ENCODE measurements around the gene P2RX4. TPM values are rescaled to one million over a fixed set of nuclear protein-coding genes. Genes with fewer than 3 reads are reported as not detected.
"Not testable (repeated sequence)": the region's sequence is repeated elsewhere in the genome, so short reads cannot be mapped to it uniquely, and the experiment has no call there.

The P2RX4 gene
- total and polyA plus RNA-seq, 2 of the 13 experiments (the other 11 are each of a cell fraction or from before 2014, with no cell fraction given) = 13.8 to 30.8 TPM

DNA sequence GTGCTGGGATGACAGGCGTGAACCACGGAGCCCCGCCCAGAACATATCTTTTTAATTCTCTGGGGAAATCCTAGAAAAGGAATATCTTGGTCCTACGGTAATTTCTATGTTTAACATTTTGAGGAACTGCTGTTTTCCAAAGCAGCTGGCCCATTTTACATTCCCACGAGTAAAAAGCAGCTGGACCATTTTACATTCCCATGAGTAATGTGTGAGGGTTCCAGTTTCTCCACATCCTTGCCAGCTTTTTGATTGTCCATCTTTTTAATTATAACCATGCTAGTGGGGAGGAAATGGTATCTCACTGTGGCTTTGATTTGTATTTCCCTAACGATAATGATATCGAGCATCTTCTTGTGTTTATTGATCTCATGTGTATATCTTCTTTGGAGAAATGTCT lies 4.4 kb upstream of the P2RX4 start (continued):
- TF ChIP-seq SP4 (CRISPR knock-in tag; IDR thresholded peaks at IDR 0.05) (no peak), ZNF761 (CRISPR knock-in tag; conservative IDR thresholded peaks at IDR 0.05) (no peak)
- TF ChIP-seq, protein P1, sequence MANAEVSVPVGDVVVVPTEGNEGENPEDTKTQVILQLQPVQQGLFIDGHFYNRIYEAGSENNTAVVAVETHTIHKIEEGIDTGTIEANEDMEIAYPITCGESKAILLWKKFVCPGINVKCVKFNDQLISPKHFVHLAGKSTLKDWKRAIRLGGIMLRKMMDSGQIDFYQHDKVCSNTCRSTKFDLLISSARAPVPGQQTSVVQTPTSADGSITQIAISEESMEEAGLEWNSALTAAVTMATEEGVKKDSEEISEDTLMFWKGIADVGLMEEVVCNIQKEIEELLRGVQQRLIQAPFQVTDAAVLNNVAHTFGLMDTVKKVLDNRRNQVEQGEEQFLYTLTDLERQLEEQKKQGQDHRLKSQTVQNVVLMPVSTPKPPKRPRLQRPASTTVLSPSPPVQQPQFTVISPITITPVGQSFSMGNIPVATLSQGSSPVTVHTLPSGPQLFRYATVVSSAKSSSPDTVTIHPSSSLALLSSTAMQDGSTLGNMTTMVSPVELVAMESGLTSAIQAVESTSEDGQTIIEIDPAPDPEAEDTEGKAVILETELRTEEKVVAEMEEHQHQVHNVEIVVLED (CRISPR knock-in tag; IDR thresholded peaks at IDR 0.05; ENCODE audit: borderline replicate concordance) = no peak

GRCh38 chr12:121208571-121208970 lies 1.4 kb upstream of the P2RX4 start:
- H3K4me1 ChIP-seq (ENCODE audit: insufficient read depth, low read length) = peaks cover 15% of the 10 kb centered on the region
- 85% methylated on average over 10 of the region's 10 CpGs for WGBS (ENCODE audit: low lambda C conversion rate)
- H3K4me3 ChIP-seq (replicated peaks in 1 of 3; ENCODE audit: insufficient read depth in 1 of 3, low read depth in 2 of 3, low read length in 3 of 3); intact Hi-C loops (cut with micrococcal nuclease; ENCODE audit: unreplicated experiment); H4K20me1 ChIP-seq (ENCODE audit: insufficient read depth, low read length); POLR2A ChIA-PET; H3K27me3 ChIP-seq (ENCODE audit: control insufficient read depth in 1 of 2, insufficient read depth in 2 of 2, low read length in 2 of 2); ATAC-seq; CTCF ChIA-PET (ENCODE audit: low intra/inter-chr PET ratio, low total read pairs); in situ Hi-C loops (cut with HindIII; ENCODE audit: extremely low pct_ligation_motif_present, low pct_unique_long_range_greater_than_20kb); H2AFZ ChIP-seq (ENCODE audit: low read length); H3K36me3 ChIP-seq (replicated peaks in 1 of 2; ENCODE audit: control insufficient read depth in 1 of 2, insufficient read depth in 2 of 2, low read length in 2 of 2); FAIRE-seq; H3K9me3 ChIP-seq (ENCODE audit: low read length); DNase-seq (ENCODE audit: low spot score); H3K4me2 ChIP-seq (ENCODE audit: low read depth, low read length); H3K79me2 ChIP-seq (ENCODE audit: insufficient read depth, low read length); H3K27ac ChIP-seq (ENCODE audit: extremely low read length, insufficient read depth, low read length); BruUV-seq (replicated peaks); H3K9ac ChIP-seq (ENCODE audit: insufficient read depth, low read depth, low read length): not testable (repeated sequence)

DNA sequence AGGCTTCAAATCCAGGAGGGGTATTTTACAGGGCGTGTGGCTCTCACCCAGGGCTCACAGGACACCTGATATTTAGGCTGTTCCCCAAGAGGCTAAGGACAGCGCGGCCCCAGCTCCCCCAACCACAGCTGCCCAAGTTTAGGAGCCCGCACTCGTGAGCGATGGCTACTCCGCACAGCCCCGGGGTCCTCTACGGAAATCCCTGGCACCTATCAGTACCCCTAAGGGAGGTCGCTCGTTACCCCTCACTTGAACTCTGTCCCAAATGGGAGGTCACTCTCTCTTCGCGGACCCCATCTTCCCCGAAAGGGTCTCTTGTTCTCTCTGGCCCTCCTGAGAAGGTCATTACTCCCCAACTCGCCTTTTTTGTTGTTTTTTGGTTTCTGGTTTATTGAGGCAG lies 708 bp upstream of the P2RX4 start:
- intact Hi-C loops (cut with micrococcal nuclease; ENCODE audit: unreplicated experiment) (no loop called here), in situ Hi-C loops (cut with HindIII; ENCODE audit: extremely low pct_ligation_motif_present, low pct_unique_long_range_greater_than_20kb) (no loop called here)
- Histone ChIP-seq H3K27me3 (ENCODE audit: control insufficient read depth in 1 of 2, insufficient read depth in 2 of 2, low read length in 2 of 2) (no peaks in the 10 kb centered on the region), H3K36me3 (replicated peaks in 1 of 2; ENCODE audit: control insufficient read depth in 1 of 2, insufficient read depth in 2 of 2, low read length in 2 of 2) (no peaks in the 10 kb centered on the region), H3K4me2 (ENCODE audit: low read depth, low read length) (peak overlapping the region; percentile 81; the same call in 1 of the 2 replicates), H3K27ac (ENCODE audit: extremely low read length, insufficient read depth, low read length) (no peak overlapping the region), H3K9me3 (ENCODE audit: low read length) (no peaks in the 10 kb centered on the region), H3K4me1 (ENCODE audit: insufficient read depth, low read length) (peaks cover 17% of the 10 kb centered on the region), H3K9ac (ENCODE audit: insufficient read depth, low read depth, low read length) (no peak overlapping the region; the same call in 1 of the 2 replicates), H4K20me1 (ENCODE audit: insufficient read depth, low read length) (no peaks in the 10 kb centered on the region), H3K79me2 (ENCODE audit: insufficient read depth, low read length) (peaks cover 4% of the 10 kb centered on the region), H2AFZ (ENCODE audit: low read length) (no peak overlapping the region), H3K4me3 (replicated peaks in 1 of 3; ENCODE audit: insufficient read depth in 1 of 3, low read depth in 2 of 3, low read length in 3 of 3) (peak overlapping the region in 1 of 3 experiments; percentile 87; a peak in 1 of 6 replicates)
- WGBS (ENCODE audit: low lambda C conversion rate) = 69% methylated on average over 12 of the region's 15 CpGs
- FAIRE-seq = no peak
- no peak for ATAC-seq
- POLR2A ChIA-PET = no interaction called here
- no peak for DNase-seq (ENCODE audit: low spot score)
- BruUV-seq (replicated peaks) = TSS peak; percentile 70
- CTCF ChIA-PET (ENCODE audit: low intra/inter-chr PET ratio, low total read pairs) = no interaction called here
- TF ChIP-seq MAZ (IDR thresholded peaks at IDR 0.05; ENCODE audit: borderline replicate concordance, low read depth, low read length) (no peak), MAZ (CRISPR knock-in tag; IDR thresholded peaks at IDR 0.05; ENCODE audit: low read depth) (no peak), HOXA7 (CRISPR knock-in tag; IDR thresholded peaks at IDR 0.05) (no peak), FOXA3 (CRISPR knock-in tag; IDR thresholded peaks at IDR 0.05) (no peak), ZNF230 (CRISPR knock-in tag; IDR thresholded peaks at IDR 0.05) (no peak)
- TF ChIP-seq, protein P2, sequence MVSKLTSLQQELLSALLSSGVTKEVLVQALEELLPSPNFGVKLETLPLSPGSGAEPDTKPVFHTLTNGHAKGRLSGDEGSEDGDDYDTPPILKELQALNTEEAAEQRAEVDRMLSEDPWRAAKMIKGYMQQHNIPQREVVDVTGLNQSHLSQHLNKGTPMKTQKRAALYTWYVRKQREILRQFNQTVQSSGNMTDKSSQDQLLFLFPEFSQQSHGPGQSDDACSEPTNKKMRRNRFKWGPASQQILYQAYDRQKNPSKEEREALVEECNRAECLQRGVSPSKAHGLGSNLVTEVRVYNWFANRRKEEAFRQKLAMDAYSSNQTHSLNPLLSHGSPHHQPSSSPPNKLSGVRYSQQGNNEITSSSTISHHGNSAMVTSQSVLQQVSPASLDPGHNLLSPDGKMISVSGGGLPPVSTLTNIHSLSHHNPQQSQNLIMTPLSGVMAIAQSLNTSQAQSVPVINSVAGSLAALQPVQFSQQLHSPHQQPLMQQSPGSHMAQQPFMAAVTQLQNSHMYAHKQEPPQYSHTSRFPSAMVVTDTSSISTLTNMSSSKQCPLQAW (CRISPR knock-in tag; IDR thresholded peaks at IDR 0.05) = no peak
- TF ChIP-seq, protein P3, sequence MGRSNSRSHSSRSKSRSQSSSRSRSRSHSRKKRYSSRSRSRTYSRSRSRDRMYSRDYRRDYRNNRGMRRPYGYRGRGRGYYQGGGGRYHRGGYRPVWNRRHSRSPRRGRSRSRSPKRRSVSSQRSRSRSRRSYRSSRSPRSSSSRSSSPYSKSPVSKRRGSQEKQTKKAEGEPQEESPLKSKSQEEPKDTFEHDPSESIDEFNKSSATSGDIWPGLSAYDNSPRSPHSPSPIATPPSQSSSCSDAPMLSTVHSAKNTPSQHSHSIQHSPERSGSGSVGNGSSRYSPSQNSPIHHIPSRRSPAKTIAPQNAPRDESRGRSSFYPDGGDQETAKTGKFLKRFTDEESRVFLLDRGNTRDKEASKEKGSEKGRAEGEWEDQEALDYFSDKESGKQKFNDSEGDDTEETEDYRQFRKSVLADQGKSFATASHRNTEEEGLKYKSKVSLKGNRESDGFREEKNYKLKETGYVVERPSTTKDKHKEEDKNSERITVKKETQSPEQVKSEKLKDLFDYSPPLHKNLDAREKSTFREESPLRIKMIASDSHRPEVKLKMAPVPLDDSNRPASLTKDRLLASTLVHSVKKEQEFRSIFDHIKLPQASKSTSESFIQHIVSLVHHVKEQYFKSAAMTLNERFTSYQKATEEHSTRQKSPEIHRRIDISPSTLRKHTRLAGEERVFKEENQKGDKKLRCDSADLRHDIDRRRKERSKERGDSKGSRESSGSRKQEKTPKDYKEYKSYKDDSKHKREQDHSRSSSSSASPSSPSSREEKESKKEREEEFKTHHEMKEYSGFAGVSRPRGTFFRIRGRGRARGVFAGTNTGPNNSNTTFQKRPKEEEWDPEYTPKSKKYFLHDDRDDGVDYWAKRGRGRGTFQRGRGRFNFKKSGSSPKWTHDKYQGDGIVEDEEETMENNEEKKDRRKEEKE (IDR thresholded peaks at IDR 0.05) = no peak
